ENCODE data around the gene ARHGAP22. TPM values are rescaled to one million over a fixed set of nuclear protein-coding genes. Genes with fewer than 3 reads are reported as not detected.

Gene ARHGAP22
- total RNA-seq, 2 experiments from 2014 or later, result not detected

GRCh38 chr10:48497780-48498770 is 106.8 kb downstream of the ARHGAP22 start:
- CTCF ChIA-PET, result no interaction called here
- DNase-seq, result peak; percentile 35
- Mint-ChIP-seq H3K4me3 (no peak overlapping the region), H3K36me3 (no peaks in the 10 kb centered on the region), H3K27me3 (peaks cover 11% of the 10 kb centered on the region), H3K27ac (no peak overlapping the region), H3K4me1 (peaks cover 22% of the 10 kb centered on the region), H3K9me3 (ENCODE audit: low read depth) (no peaks in the 10 kb centered on the region)
- ATAC-seq, result no peak

- no peaks in the 10 kb centered on the region for H3K9me3 Mint-ChIP-seq (ENCODE audit: low read depth)
- no peaks in the 10 kb centered on the region for H3K36me3 Mint-ChIP-seq
- CTCF ChIA-PET, result interaction anchor here (0.9 kb wide), 1 partner anchor 9 kb away, joined by 3 read pairs; no protein-coding TSS in a partner anchor
Measured at GRCh38 chr10:48496831-48497779, 107.8 kb downstream of the ARHGAP22 start.

GRCh38 chr10:48496105-48496830 is 108.6 kb downstream of the ARHGAP22 start:
- CTCF ChIA-PET, result interaction anchor here (0.9 kb wide), 1 partner anchor 10 kb away, joined by 3 read pairs; no protein-coding TSS in a partner anchor
- Mint-ChIP-seq H3K27me3 (peaks cover 11% of the 10 kb centered on the region), H3K4me1 (peaks cover 23% of the 10 kb centered on the region), H3K4me3 (no peak overlapping the region), H3K9me3 (ENCODE audit: low read depth) (no peaks in the 10 kb centered on the region), H3K36me3 (no peaks in the 10 kb centered on the region), H3K27ac (no peak overlapping the region)
- DNase-seq, result no peak
- ATAC-seq, result no peak

More at GRCh38 chr10:48496831-48497779, 107.8 kb downstream of the ARHGAP22 start:
- DNase-seq, result peak; percentile 34
- H3K4me3 Mint-ChIP-seq, result no peak overlapping the region
- peaks cover 11% of the 10 kb centered on the region for H3K27me3 Mint-ChIP-seq
- peaks cover 23% of the 10 kb centered on the region for H3K4me1 Mint-ChIP-seq
- H3K27ac Mint-ChIP-seq, result no peak overlapping the region
- no peak for ATAC-seq

GRCh38 chr10:48495282-48496045 is 109.4 kb downstream of the ARHGAP22 start:
- Mint-ChIP-seq H3K4me3 (no peak overlapping the region), H3K27me3 (peaks cover 11% of the 10 kb centered on the region), H3K4me1 (peaks cover 23% of the 10 kb centered on the region), H3K27ac (no peak overlapping the region), H3K9me3 (ENCODE audit: low read depth) (no peaks in the 10 kb centered on the region), H3K36me3 (no peaks in the 10 kb centered on the region)
- ATAC-seq, result no peak
- DNase-seq, result peak; percentile 31
- CTCF ChIA-PET, result no interaction called here

GRCh38 chr10:48494611-48495010 is 110.3 kb downstream of the ARHGAP22 start:
- Mint-ChIP-seq H3K36me3 (no peaks in the 10 kb centered on the region), H3K27me3 (peaks cover 11% of the 10 kb centered on the region), H3K4me1 (peaks cover 20% of the 10 kb centered on the region), H3K4me3 (no peak overlapping the region), H3K27ac (no peak overlapping the region), H3K9me3 (ENCODE audit: low read depth) (no peaks in the 10 kb centered on the region)
- CTCF ChIA-PET, result no interaction called here
- ATAC-seq (no peak), DNase-seq (peak; percentile 15)

GRCh38 chr10:48494073-48494472 is 110.8 kb downstream of the ARHGAP22 start:
- Mint-ChIP-seq H3K4me1 (peaks cover 20% of the 10 kb centered on the region), H3K36me3 (no peaks in the 10 kb centered on the region), H3K9me3 (ENCODE audit: low read depth) (no peaks in the 10 kb centered on the region), H3K27ac (no peak overlapping the region), H3K27me3 (peaks cover 12% of the 10 kb centered on the region), H3K4me3 (no peak overlapping the region)
- DNase-seq (peak; percentile 48), ATAC-seq (peak; percentile 47)
- CTCF ChIA-PET, result no interaction called here

GRCh38 chr10:48493083-48493871 is 111.6 kb downstream of the ARHGAP22 start:
- CTCF ChIA-PET, result no interaction called here
- ATAC-seq (no peak), DNase-seq (peak; percentile 38)
- H3K9me3 Mint-ChIP-seq (ENCODE audit: low read depth), result no peaks in the 10 kb centered on the region
- H3K4me1 Mint-ChIP-seq, result peaks cover 20% of the 10 kb centered on the region
- peaks cover 18% of the 10 kb centered on the region for H3K27me3 Mint-ChIP-seq
- no peaks in the 10 kb centered on the region for H3K36me3 Mint-ChIP-seq
- no peak overlapping the region for H3K27ac Mint-ChIP-seq
- no peak overlapping the region for H3K4me3 Mint-ChIP-seq

GRCh38 chr10:48492201-48492600 is 112.7 kb downstream of the ARHGAP22 start:
- CTCF ChIA-PET, result no interaction called here
- Mint-ChIP-seq H3K4me1 (peaks cover 20% of the 10 kb centered on the region), H3K9me3 (ENCODE audit: low read depth) (no peaks in the 10 kb centered on the region), H3K27ac (no peak overlapping the region), H3K4me3 (no peak overlapping the region), H3K36me3 (no peaks in the 10 kb centered on the region), H3K27me3 (peaks cover 26% of the 10 kb centered on the region)
- no peak for ATAC-seq
- DNase-seq, result no peak

GRCh38 chr10:48491392-48492139 is 113.3 kb downstream of the ARHGAP22 start:
- no peak for DNase-seq
- Mint-ChIP-seq H3K36me3 (no peaks in the 10 kb centered on the region), H3K4me3 (no peak overlapping the region), H3K27ac (no peak overlapping the region), H3K4me1 (peaks cover 20% of the 10 kb centered on the region), H3K9me3 (ENCODE audit: low read depth) (no peaks in the 10 kb centered on the region), H3K27me3 (peaks cover 32% of the 10 kb centered on the region)
- CTCF ChIA-PET, result no interaction called here
- no peak for ATAC-seq

- peak; percentile 32 for DNase-seq
- CTCF ChIA-PET, result no interaction called here
- no peaks in the 10 kb centered on the region for H3K9me3 Mint-ChIP-seq (ENCODE audit: low read depth)
- H3K4me1 Mint-ChIP-seq, result peaks cover 20% of the 10 kb centered on the region
- H3K27ac Mint-ChIP-seq, result no peak overlapping the region
- no peak for ATAC-seq
- peaks cover 34% of the 10 kb centered on the region for H3K27me3 Mint-ChIP-seq
- H3K4me3 Mint-ChIP-seq, result no peak overlapping the region
- no peaks in the 10 kb centered on the region for H3K36me3 Mint-ChIP-seq
Measured at GRCh38 chr10:48490946-48491345, 113.9 kb downstream of the ARHGAP22 start.

- H3K9me3 Mint-ChIP-seq (ENCODE audit: low read depth), result no peaks in the 10 kb centered on the region
- H3K27me3 Mint-ChIP-seq, result peaks cover 34% of the 10 kb centered on the region
- no peak overlapping the region for H3K4me3 Mint-ChIP-seq
- H3K4me1 Mint-ChIP-seq, result peaks cover 20% of the 10 kb centered on the region
- no peak for ATAC-seq
- no peak overlapping the region for H3K27ac Mint-ChIP-seq
- no peaks in the 10 kb centered on the region for H3K36me3 Mint-ChIP-seq
- peak; percentile 30 for DNase-seq
- CTCF ChIA-PET, result no interaction called here
Measured at GRCh38 chr10:48490571-48490940, 114.3 kb downstream of the ARHGAP22 start.
